ENCODE data around the gene LMO2. TPM values are rescaled to one million over a fixed set of nuclear protein-coding genes. Genes with fewer than 3 reads are reported as not detected.

Gene LMO2
- total RNA-seq, 1 donor from 2014 or later, result 56.0 TPM

GRCh38 chr11:33819278-33820035 is 72.4 kb downstream of the LMO2 start:
- no peak for DNase-seq (ENCODE audit: low spot score in 2 of 2)
- H3K27ac ChIP-seq, result no peak overlapping the region
- no peaks in the 10 kb centered on the region for H3K4me1 ChIP-seq
- H3K36me3 ChIP-seq, result no peaks in the 10 kb centered on the region
- intact Hi-C loops (cut with DNase I), result no loop called here
- no peak for TF ChIP-seq CTCF (IDR thresholded peaks at IDR 0.05)
- no peak overlapping the region for H3K4me3 ChIP-seq
- no peaks in the 10 kb centered on the region for H3K27me3 ChIP-seq
- H3K9me3 ChIP-seq, result no peaks in the 10 kb centered on the region

Other genes with a start within 250 kb of the LMO2 start
- not detected for gene C11orf91, start 191.2 kb downstream of the LMO2 start, total RNA-seq
- gene CD59, start 155.7 kb downstream of the LMO2 start, total RNA-seq, result 637 TPM
- 11.8 TPM for gene FBXO3, start 117.6 kb downstream of the LMO2 start, total RNA-seq
- gene CAPRIN1, start 159.7 kb upstream of the LMO2 start, total RNA-seq, result 155 TPM
- gene NAT10, start 213.6 kb upstream of the LMO2 start, total RNA-seq, result 11.3 TPM

All from ascending aorta (tissue), 2 donors.